OCI-M2 (cell line): Measurements from ENCODE around the gene GGT6.

Experiments
- DNase-seq: peaks from one replicate; lab custom pipeline; 2025; ENCODE audit not compliant: unreplicated experiment; lab: John Stamatoyannopoulos, UW

Gene GGT6

DNA sequence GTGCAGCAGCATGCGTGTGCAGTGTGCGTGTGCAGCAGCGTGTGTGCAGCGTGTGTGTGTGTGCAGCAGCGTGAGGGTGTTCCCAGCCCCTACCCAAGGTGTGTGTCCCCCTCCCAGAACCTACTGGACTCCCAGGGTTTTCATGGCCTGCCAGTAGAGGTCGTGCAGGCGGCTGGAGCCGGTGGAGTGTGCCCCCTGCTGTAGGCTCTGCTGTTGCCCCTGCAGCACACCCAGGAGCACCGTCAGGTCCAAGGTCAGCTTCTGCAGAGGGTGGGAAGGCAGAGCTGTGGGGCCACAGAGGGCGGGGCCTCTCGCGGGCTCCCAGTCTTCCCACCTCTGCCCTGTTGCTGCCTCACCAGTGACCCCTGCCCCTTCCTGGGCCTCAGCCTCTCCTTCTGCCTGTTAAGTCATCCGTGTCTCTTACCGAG, 20.1 kb downstream of the GGT6 start:
- no peak for DNase-seq

DNA sequence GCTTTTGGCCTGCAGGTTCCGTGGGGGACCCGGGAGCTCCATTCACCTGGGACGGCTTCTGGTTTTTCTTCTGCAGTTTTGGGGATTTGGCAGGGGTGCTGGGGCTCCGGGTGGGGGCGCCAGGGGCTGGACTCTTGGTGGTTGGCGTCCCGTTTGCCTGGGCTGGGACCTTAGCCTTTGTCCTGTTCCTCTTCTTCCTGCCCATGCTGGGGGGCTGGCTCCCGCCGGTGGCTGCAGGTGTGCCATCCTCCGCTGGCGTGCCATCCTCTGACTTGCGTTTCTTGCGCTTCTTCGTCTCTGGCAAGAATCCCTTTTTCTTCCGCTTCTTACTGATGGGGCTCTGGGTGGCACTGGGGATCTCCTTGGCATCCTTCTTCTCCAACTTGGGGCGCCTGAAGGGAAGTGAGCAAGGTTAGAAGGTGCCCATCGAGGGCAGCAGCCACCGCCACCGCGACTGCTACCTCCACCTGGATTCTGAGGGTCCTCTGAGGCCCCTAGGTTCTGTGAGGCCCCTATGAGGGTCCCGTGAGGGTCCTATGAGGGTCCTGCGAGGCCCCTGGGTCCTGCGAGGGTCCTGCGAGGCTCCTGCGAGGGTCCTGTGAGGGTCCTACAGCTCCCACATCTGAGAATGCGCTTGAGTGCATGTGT, 20.7 kb downstream of the GGT6 start:
- DNase-seq, result no peak

DNA sequence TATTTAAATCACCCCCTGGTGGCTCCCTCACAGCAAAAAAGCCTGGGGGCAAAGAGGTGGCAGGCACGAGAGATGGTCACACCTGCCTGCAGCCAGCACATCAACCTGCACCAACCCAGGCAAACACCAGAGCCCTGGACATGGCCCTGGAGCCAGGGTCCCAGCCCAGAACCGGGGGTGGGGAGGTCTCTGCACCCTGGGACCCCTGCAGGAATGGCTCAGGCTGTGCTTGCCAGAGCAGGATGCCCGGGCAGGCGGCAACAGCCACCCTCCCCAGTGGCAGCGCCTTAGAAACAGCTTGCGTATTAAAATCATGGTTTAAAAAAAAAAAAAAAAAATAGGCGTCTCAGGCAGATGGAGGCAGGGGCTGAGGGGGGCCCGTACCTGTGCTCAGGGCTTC, 21.4 kb downstream of the GGT6 start:
- no peak for DNase-seq

GRCh38 chr17:4538236-4539002, 22.0 kb downstream of the GGT6 start:
- no peak for DNase-seq

- DNase-seq, result no peak
Measured at GRCh38 chr17:4537451-4538235, 22.7 kb downstream of the GGT6 start.

DNA sequence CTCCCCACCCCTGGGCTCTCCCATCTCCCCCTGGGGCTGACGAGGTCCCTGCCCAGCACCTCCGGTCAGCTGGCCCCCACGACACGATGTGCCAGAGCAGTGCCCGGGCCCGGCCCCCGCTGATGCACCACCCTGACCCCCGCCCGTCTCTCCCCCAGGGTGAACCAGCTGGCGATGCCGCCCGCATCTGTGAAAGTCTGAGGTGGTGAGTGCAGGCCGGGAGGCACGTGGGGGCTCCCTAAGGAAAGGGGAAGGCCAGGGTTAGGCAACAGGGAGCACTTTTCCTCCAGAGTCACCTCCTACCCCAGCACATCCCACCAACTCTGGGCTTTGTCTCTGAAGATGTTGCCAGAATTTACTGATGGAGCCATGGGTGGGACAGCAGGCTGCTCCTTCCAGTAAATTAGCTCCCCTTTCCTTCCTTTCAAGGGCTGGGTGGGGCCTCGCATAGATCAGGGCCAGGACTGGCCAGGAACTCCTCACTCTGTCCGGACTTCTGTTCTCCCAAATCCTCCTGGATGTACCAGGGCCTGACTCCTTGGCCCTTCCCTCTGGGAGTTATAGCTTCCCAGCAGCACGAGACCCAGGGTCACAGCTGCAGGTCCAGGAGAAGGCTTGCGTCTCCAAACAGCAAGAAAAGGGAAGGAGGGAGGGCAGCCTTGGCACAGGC, 23.5 kb downstream of the GGT6 start:
- DNase-seq, result no peak

- DNase-seq, result no peak
Measured at GRCh38 chr17:4536259-4536741, 24.1 kb downstream of the GGT6 start.

DNA sequence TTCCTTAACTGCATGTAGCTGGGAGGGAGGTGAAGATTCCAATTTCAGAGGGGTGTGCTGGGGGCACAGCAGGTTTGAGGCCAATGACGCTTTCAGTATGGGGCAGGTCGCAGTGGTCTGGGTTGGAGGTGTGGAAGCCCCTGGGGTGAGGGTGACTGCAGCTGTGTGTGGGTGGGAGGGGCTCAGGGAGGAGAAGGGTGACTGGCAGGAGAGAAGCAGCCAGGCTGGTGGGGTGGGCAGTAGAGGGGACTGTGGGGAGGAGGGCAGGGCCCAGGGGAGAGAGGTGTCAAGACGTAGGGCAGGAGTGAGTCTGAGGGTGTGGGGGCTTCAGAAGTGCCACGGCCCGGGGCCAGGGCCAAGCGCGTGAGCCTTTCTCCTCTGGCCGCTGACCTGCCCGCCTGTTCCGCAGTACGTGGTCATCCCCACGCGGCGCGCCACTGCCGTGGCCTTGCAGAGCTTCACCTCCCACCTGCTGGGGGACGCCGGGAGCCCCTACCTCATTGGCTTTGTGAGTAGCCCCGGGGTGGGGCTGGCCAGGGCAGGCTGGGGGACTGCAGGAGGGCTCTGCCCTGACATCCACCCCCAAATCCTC, 24.6 kb downstream of the GGT6 start:
- DNase-seq, result no peak

DNA sequence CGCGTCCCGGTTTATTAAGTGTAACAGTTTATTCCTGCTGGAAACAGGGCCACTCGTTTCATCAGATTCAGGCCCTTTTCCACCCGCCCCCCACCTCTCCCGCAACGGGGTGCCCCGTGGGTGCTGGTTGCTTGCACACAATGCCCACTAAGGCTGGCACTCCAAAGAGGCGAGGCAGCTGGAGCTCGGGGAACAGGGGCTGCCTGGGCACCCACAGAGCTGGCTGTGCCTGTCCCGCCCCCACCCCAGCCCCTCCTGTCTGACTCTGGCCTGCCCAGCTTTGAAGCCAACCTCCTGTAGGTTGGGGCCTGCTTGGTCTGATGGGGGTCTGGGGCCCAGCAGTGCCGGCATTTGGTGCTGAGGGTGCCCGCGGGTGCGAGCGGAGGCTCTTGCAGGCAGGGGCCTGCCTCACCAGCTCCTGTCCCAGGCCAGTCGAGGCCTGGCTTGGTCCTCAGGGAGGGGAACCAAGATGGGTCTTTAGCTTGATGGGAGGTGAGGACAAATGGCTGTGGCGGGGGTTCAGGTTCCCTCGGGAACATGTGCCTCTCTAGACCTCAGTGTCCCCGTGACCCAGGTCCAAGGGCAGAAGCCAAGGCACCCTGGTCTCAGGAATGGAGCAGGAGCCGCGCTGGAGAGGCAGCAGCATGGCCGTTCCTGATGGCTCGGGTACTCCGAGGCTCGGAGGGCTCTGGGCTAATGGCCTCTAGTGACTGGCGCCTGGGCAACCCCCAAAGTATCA, 25.3 kb downstream of the GGT6 start:
- DNase-seq, result no peak

- DNase-seq, result no peak
Measured at GRCh38 chr17:4534515-4534914, 25.9 kb downstream of the GGT6 start.

GRCh38 chr17:4533523-4534504, 26.6 kb downstream of the GGT6 start:
- no peak for DNase-seq

GRCh38 chr17:4532860-4533522, 27.4 kb downstream of the GGT6 start:
- no peak for DNase-seq

DNA sequence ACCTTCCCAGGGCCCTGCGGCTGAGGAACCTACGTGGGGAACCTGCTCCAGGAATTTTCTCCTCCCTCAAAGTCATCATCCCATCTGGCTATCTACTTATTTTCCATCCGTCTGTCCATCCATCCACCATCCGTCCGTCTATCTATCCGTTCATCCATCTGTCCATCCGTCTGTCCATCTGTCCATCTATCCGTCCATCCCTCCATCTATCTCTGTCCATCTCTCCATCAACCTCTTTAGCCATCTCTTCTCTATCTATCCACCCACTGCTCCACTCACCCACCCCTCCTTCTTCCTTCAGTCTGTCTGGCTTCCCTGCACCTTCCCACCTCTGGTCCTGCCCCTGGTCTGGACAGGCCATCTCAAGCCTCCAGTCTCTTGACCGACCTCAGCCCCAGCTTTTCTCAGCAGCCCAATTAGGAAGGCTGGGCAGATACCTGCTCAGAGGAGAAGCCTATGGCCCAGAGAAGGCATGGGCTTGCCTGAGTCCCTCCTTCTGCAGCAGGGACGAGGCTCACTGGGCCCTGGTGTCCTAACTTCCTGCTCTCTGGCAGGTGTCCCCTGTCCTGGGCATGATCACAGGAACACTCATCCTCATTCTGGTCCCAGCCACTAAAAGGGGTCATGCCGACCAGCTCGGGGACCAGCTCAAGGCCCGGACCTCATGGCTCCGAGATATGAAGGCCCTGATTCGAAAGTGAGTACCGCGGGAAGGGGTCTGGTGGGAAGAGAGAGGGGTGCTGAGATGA, 28.2 kb downstream of the GGT6 start:
- DNase-seq, result no peak

GRCh38 chr17:4530799-4531730, 29.3 kb downstream of the GGT6 start:
- no peak for DNase-seq

DNA sequence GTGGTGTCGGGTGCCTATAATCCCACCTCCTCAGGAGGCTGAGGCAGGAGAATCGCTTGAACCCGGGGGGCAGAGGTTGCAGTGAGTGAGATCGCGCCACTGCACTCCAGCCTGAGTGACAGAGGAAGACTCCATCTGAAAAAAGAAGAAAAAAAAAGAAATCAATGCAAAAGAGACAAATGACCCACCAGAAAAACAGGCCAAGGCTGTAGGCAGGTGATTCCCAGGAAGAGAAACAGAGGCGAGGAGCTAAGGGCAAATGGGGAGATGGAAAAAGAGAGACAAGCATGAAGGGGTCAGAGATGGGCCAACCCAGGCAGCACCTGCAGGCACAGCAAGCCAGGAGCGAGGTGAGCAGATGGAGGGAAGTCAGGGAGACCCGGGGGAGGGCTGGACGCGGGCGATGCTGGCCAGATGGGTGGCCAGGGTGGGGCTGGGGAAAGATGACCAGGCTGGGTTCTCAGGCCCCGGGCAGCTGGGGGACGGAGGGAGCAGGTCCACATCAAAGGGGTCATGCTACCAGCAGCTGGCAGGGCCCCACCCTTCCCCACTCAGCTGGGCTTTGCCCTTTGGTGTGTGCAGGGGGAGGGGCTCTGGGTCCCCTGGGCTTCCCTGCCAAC, 30.7 kb downstream of the GGT6 start:
- no peak for DNase-seq

DNA sequence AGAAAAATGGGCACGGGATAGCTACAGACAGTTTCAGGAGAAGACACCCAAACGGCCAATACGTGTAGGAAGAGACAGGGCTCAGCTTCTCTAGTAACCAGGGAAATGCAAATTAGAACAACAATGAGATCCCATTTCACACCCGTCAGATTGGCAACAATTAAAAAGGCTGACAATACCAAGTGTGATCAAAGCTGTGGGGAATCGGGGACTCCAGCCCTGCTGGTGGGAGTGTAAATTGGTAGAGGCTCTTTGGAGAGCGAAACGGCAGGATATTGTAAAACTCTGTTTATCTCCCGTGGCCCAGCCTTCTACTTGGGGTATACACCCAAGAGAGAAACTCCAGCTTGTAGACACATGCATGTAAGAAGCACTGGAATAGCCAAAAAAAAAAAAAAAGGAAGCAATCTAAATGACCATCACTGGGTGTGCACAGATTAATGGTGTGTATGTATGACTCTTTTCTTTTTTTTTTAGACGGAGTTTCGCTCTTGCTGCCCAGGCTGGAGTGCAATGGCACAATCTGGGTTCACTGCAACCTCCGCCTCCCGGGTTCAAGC, 32.7 kb downstream of the GGT6 start:
- no peak for DNase-seq
